ENCODE results near the gene TJAP1.

The TJAP1 gene

DNA sequence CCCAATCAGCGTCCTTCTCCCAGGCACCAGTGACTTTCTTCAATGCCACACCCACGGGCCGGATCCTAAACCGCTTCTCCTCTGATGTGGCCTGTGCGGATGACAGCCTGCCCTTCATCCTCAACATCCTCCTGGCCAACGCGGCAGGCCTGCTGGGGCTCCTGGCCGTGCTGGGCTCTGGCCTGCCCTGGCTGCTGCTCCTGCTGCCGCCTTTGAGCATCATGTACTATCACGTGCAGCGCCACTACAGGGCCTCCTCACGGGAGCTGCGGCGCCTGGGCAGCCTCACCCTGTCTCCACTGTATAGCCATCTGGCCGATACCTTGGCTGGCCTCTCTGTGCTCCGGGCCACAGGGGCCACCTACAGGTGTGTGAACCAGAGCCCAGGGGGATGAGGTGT is 31.8 kb upstream of the TJAP1 start:
- H3K4me3 ChIP-seq (ENCODE audit: low read depth, low read length), result no peak overlapping the region
- TF ChIP-seq, protein P1, sequence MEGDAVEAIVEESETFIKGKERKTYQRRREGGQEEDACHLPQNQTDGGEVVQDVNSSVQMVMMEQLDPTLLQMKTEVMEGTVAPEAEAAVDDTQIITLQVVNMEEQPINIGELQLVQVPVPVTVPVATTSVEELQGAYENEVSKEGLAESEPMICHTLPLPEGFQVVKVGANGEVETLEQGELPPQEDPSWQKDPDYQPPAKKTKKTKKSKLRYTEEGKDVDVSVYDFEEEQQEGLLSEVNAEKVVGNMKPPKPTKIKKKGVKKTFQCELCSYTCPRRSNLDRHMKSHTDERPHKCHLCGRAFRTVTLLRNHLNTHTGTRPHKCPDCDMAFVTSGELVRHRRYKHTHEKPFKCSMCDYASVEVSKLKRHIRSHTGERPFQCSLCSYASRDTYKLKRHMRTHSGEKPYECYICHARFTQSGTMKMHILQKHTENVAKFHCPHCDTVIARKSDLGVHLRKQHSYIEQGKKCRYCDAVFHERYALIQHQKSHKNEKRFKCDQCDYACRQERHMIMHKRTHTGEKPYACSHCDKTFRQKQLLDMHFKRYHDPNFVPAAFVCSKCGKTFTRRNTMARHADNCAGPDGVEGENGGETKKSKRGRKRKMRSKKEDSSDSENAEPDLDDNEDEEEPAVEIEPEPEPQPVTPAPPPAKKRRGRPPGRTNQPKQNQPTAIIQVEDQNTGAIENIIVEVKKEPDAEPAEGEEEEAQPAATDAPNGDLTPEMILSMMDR (IDR thresholded peaks at IDR 0.05; ENCODE audit: low read depth, low read length), result no peak

DNA sequence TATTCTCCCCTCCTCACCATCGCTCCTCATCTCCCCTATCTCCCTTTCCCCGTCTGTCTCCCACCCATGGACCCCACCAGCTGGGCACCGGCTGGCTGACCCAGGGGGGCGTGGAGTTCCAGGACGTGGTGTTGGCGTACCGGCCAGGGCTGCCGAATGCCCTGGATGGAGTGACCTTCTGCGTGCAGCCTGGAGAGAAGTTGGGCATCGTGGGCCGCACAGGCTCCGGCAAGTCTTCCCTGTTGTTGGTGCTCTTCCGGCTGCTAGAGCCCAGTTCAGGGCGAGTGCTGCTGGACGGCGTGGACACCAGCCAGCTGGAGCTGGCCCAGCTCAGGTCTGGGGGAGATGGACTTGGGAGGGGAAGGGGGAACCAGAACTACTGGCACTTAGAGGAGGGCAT is 29.8 kb upstream of the TJAP1 start:
- TF ChIP-seq, protein P1 (IDR thresholded peaks at IDR 0.05; ENCODE audit: low read depth, low read length), result no peak
- H3K4me3 ChIP-seq (ENCODE audit: low read depth, low read length), result no peak overlapping the region

DNA sequence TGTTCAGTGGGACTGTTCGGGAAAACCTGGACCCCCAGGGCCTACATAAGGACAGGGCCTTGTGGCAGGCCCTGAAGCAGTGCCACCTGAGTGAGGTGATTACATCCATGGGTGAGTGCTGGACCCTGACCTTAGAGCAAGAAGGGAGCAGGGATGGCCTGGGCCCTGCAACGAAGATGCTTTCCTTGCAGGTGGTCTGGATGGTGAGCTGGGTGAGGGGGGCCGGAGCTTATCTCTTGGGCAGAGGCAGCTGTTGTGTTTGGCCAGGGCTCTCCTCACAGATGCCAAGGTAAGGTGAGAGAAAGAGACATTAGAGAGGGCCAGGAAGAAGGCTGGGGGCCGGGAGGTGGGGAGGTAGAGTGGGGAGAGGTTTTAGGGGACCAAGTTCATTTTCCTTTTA is 28.5 kb upstream of the TJAP1 start:
- TF ChIP-seq, protein P1 (IDR thresholded peaks at IDR 0.05; ENCODE audit: low read depth, low read length), result no peak
- H3K4me3 ChIP-seq (ENCODE audit: low read depth, low read length), result no peak overlapping the region

GRCh38 chr6:43450699-43451131 is 26.7 kb upstream of the TJAP1 start:
- H3K4me3 ChIP-seq (ENCODE audit: low read depth, low read length), result no peak overlapping the region
- TF ChIP-seq, protein P1 (IDR thresholded peaks at IDR 0.05; ENCODE audit: low read depth, low read length), result no peak

- H3K4me3 ChIP-seq (ENCODE audit: low read depth, low read length), result no peak overlapping the region
- TF ChIP-seq, protein P1 (IDR thresholded peaks at IDR 0.05; ENCODE audit: low read depth, low read length), result no peak
These were observed 26.0 kb upstream of the TJAP1 start for GRCh38 chr6:43451348-43451747.

DNA sequence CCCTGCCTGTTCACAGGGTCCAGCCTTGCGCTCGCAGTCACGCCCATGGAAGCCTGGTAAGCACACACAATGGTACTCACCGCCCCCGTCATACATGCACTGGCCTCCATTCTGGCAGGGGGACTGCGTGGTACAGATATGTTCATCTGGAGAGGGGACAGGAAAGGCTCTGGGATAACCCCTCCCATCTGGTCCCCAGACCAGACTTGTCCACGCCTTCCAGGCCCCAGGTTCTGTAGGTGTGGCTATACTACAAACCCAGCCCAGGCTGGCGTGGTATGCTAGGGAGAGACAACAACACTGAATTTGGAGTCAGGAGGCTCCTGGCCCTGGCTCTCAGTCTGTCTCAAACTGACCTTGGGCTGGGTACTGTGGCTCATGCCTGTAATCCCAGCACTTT is 25.4 kb upstream of the TJAP1 start:
- TF ChIP-seq, protein P1 (IDR thresholded peaks at IDR 0.05; ENCODE audit: low read depth, low read length), result no peak
- no peak overlapping the region for H3K4me3 ChIP-seq (ENCODE audit: low read depth, low read length)

- TF ChIP-seq, protein P1 (IDR thresholded peaks at IDR 0.05; ENCODE audit: low read depth, low read length), result no peak
These were observed 24.5 kb upstream of the TJAP1 start for GRCh38 chr6:43452896-43453295.

More at GRCh38 chr6:43452896-43453295, 24.5 kb upstream of the TJAP1 start:
- H3K4me3 ChIP-seq (ENCODE audit: low read depth, low read length), result no peak overlapping the region

Measured in WI38 (cell line).